ENCODE results near the gene HS3ST2. TPM values are rescaled to one million over a fixed set of nuclear protein-coding genes. Genes with fewer than 3 reads are reported as not detected.
A peak's percentile ranks its signal among the peaks of the same experiment; 100 is the strongest.

Gene HS3ST2
- total RNA-seq, 5 donors from 2014 or later (not counting 1 experiment from before 2014, with no cell fraction given): not detected

DNA sequence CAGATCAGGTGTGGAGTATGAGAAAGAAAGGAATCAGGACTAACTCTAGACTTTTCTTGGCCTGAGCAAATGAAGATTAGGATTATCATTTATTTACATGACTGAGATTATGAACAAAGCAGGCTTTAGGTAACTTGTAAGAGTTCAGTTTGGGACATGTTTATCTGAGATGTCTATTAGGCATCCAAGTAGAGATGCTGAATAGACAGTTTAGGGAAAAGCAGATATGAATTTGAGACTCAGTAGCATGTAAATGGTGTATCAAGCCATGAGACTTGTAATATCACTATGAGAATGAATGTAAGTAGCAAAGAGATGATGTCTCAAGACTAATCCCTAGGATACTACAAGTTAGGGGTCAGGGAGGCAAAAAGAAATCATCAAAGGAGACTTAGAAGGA lies 8.6 kb upstream of the HS3ST2 start:
- Mint-ChIP-seq H3K4me1 (no peaks in the 10 kb centered on the region), H3K27ac (no peak overlapping the region), H3K9me3 (peaks cover 0 to 3% (median 0%) of the 10 kb centered on the region in 3 donors), H3K36me3 (no peaks in the 10 kb centered on the region), H3K4me3 (no peak overlapping the region), H3K27me3 (peaks cover 15 to 17% of the 10 kb centered on the region in 2 donors)
- Histone ChIP-seq H3K27me3 (replicated peaks in 1 of 2; ENCODE audit: control insufficient read depth in 2 of 2, extremely low read depth in 1 of 2, insufficient read depth in 2 of 2, low read length in 1 of 2) (no peaks in the 10 kb centered on the region), H3K36me3 (ENCODE audit: control insufficient read depth in 2 of 2, extremely low read depth in 1 of 2, insufficient read depth in 1 of 2, low read length in 1 of 2) (no peaks in the 10 kb centered on the region), H3K4me3 (ENCODE audit: control insufficient read depth in 1 of 2, extremely low read depth in 1 of 2, low read length in 1 of 2) (no peak overlapping the region), H3K27ac (ENCODE audit: low read length) (no peak overlapping the region), H3K9me3 (no peaks in the 10 kb centered on the region), H3K4me1 (ENCODE audit: control insufficient read depth in 1 of 2, extremely low read depth in 1 of 2, insufficient read depth in 2 of 2, low read length in 2 of 2) (no peaks in the 10 kb centered on the region)
- ChIA-PET POLR2A (no interaction called here), CTCF (no interaction called here)
- no peak for ATAC-seq (replicated peaks in 1 of 4)
- no peak for DNase-seq

DNA sequence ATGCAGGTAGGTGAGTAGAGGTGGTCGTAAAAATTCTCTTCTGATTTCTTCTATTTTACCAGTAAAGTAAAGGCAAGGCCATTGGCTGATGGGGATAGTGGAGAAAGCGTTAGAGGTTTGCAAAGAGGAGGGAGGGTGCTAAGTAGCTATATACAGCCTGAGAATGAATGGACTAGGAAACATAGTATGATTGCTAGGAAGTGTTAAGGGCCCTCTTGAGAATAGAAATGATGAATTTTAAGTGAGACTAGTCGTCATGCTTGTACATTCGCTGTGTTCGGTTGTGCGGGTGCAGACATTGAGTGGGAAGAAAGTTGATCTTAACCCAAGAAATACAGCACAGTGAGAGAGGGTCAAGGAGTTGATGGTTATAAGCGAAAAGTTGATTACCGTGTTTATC lies 7.2 kb upstream of the HS3ST2 start:
- Mint-ChIP-seq H3K4me3 (no peak overlapping the region), H3K27ac (no peak overlapping the region), H3K27me3 (peaks cover 15 to 21% of the 10 kb centered on the region in 2 donors), H3K9me3 (peaks cover 0 to 3% (median 0%) of the 10 kb centered on the region in 3 donors), H3K4me1 (no peaks in the 10 kb centered on the region), H3K36me3 (no peaks in the 10 kb centered on the region)
- Histone ChIP-seq H3K4me3 (ENCODE audit: control insufficient read depth in 1 of 2, extremely low read depth in 1 of 2, low read length in 1 of 2) (no peak overlapping the region), H3K27me3 (replicated peaks in 1 of 2; ENCODE audit: control insufficient read depth in 2 of 2, extremely low read depth in 1 of 2, insufficient read depth in 2 of 2, low read length in 1 of 2) (no peaks in the 10 kb centered on the region), H3K36me3 (ENCODE audit: control insufficient read depth in 2 of 2, extremely low read depth in 1 of 2, insufficient read depth in 1 of 2, low read length in 1 of 2) (no peaks in the 10 kb centered on the region), H3K9me3 (no peaks in the 10 kb centered on the region), H3K27ac (ENCODE audit: low read length) (no peak overlapping the region), H3K4me1 (ENCODE audit: control insufficient read depth in 1 of 2, extremely low read depth in 1 of 2, insufficient read depth in 2 of 2, low read length in 2 of 2) (no peaks in the 10 kb centered on the region)
- CTCF ChIA-PET: no interaction called here
- ATAC-seq (replicated peaks in 1 of 4) (no peak), DNase-seq (no peak)
- POLR2A ChIA-PET: no interaction called here
- WGBS (ENCODE audit: insufficient coverage): 75% methylated on average over 7 of the region's 8 CpGs

DNA sequence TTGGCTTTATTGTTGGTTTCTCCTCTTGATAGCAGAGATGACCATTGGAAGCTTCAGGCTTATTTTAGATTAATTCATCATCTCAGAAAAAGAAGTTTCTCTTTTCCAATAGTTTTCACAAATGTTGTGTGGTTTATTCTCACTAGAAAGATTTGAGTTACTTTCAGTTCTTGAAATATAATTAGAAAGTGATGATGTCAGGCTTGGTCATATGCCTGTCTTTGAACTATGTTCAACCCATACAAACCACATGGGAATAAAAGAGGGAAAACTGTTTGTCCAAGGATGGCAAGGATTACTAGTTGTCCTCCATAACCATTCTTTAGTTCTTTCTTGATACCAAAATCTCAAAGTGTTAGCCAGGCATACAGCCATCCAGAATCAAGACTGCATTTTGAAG lies 3.7 kb upstream of the HS3ST2 start:
- H3K27ac Mint-ChIP-seq: no peak overlapping the region
- Histone ChIP-seq H3K36me3 (ENCODE audit: control insufficient read depth in 2 of 2, extremely low read depth in 1 of 2, insufficient read depth in 1 of 2, low read length in 1 of 2) (no peaks in the 10 kb centered on the region), H3K27ac (ENCODE audit: low read length) (no peak overlapping the region), H3K9me3 (no peaks in the 10 kb centered on the region), H3K27me3 (replicated peaks in 1 of 2; ENCODE audit: control insufficient read depth in 2 of 2, extremely low read depth in 1 of 2, insufficient read depth in 2 of 2, low read length in 1 of 2) (peaks cover 7 to 17% of the 10 kb centered on the region in 2 experiments), H3K4me3 (ENCODE audit: control insufficient read depth in 1 of 2, extremely low read depth in 1 of 2, low read length in 1 of 2) (no peak overlapping the region), H3K4me1 (ENCODE audit: control insufficient read depth in 1 of 2, extremely low read depth in 1 of 2, insufficient read depth in 2 of 2, low read length in 2 of 2) (peaks cover 0 to 4% of the 10 kb centered on the region in 2 experiments)
- ChIA-PET POLR2A (no interaction called here), CTCF (no interaction called here)
- ATAC-seq (replicated peaks in 1 of 4): no peak
- H3K4me1 Mint-ChIP-seq: peaks cover 0 to 4% (median 2%) of the 10 kb centered on the region in 3 donors
- no peaks in the 10 kb centered on the region for H3K9me3 Mint-ChIP-seq
- DNase-seq: no peak
- no peaks in the 10 kb centered on the region for H3K36me3 Mint-ChIP-seq
- peaks cover 25 to 35% of the 10 kb centered on the region in 2 donors for H3K27me3 Mint-ChIP-seq
- H3K4me3 Mint-ChIP-seq: no peak overlapping the region

- Histone ChIP-seq H3K36me3 (ENCODE audit: control insufficient read depth in 2 of 2, extremely low read depth in 1 of 2, insufficient read depth in 1 of 2, low read length in 1 of 2) (no peaks in the 10 kb centered on the region), H3K27ac (ENCODE audit: low read length) (no peak overlapping the region), H3K4me3 (ENCODE audit: control insufficient read depth in 1 of 2, extremely low read depth in 1 of 2, low read length in 1 of 2) (no peak overlapping the region), H3K27me3 (replicated peaks in 1 of 2; ENCODE audit: control insufficient read depth in 2 of 2, extremely low read depth in 1 of 2, insufficient read depth in 2 of 2, low read length in 1 of 2) (peaks cover 15 to 35% of the 10 kb centered on the region in 2 experiments), H3K9me3 (no peaks in the 10 kb centered on the region), H3K4me1 (ENCODE audit: control insufficient read depth in 1 of 2, extremely low read depth in 1 of 2, insufficient read depth in 2 of 2, low read length in 2 of 2) (peaks cover 0 to 4% of the 10 kb centered on the region in 2 experiments)
- WGBS (ENCODE audit: insufficient coverage): 6% methylated on average over 37 of the region's 59 CpGs
- ChIA-PET CTCF (interaction anchor here in 1 of 2 donors (0.5 kb wide), 1 partner anchor 1893 kb away, joined by 3 read pairs; no protein-coding TSS in a partner anchor), POLR2A (no interaction called here)
- peak in 1 of 35 experiments; percentile 3 for DNase-seq
- Mint-ChIP-seq H3K27ac (no peak overlapping the region), H3K27me3 (peaks cover 41 to 51% of the 10 kb centered on the region in 2 donors), H3K9me3 (no peaks in the 10 kb centered on the region), H3K4me3 (peak overlapping the region in 1 of 3 donors; percentile 27), H3K4me1 (peaks cover 0 to 4% (median 2%) of the 10 kb centered on the region in 3 donors), H3K36me3 (no peaks in the 10 kb centered on the region)
- ATAC-seq (replicated peaks in 1 of 4): no peak
Observed at GRCh38 chr16:22813223-22813947, 577 bp upstream of the HS3ST2 start.

DNA sequence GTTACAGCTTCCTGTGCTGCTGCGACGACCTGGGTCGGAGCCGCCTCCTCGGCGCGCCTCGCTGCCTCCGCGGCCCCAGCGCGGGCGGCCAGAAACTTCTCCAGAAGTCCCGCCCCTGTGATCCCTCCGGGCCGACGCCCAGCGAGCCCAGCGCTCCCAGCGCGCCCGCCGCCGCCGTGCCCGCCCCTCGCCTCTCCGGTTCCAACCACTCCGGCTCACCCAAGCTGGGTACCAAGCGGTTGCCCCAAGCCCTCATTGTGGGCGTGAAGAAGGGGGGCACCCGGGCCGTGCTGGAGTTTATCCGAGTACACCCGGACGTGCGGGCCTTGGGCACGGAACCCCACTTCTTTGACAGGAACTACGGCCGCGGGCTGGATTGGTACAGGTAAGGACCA lies 746 bp downstream of the HS3ST2 start:
- ChIA-PET CTCF (no interaction called here), POLR2A (no interaction called here)
- peaks cover 41 to 46% of the 10 kb centered on the region in 2 donors for H3K27me3 Mint-ChIP-seq
- peaks cover 0 to 4% (median 2%) of the 10 kb centered on the region in 3 donors for H3K4me1 Mint-ChIP-seq
- no peak overlapping the region for H3K27ac ChIP-seq (ENCODE audit: low read length)
- H3K36me3 Mint-ChIP-seq: no peaks in the 10 kb centered on the region
- no peak overlapping the region for H3K4me3 ChIP-seq (ENCODE audit: control insufficient read depth in 1 of 2, extremely low read depth in 1 of 2, low read length in 1 of 2)
- peaks cover 0 to 7% (median 0%) of the 10 kb centered on the region in 3 donors for H3K9me3 Mint-ChIP-seq
- H3K4me1 ChIP-seq (ENCODE audit: control insufficient read depth in 1 of 2, extremely low read depth in 1 of 2, insufficient read depth in 2 of 2, low read length in 2 of 2): peaks cover 0 to 4% of the 10 kb centered on the region in 2 experiments
- no peaks in the 10 kb centered on the region for H3K9me3 ChIP-seq
- no peaks in the 10 kb centered on the region for H3K36me3 ChIP-seq (ENCODE audit: control insufficient read depth in 2 of 2, extremely low read depth in 1 of 2, insufficient read depth in 1 of 2, low read length in 1 of 2)
- ATAC-seq (replicated peaks in 1 of 4) (no peak), DNase-seq (no peak)
- no peak overlapping the region for H3K27ac Mint-ChIP-seq
- no peak overlapping the region for H3K4me3 Mint-ChIP-seq
- H3K27me3 ChIP-seq (replicated peaks in 1 of 2; ENCODE audit: control insufficient read depth in 2 of 2, extremely low read depth in 1 of 2, insufficient read depth in 2 of 2, low read length in 1 of 2): peaks cover 15 to 35% of the 10 kb centered on the region in 2 experiments
- WGBS (ENCODE audit: insufficient coverage): 9% methylated on average over 41 of the region's 41 CpGs

GRCh38 chr16:22815863-22816262 lies 1.9 kb downstream of the HS3ST2 start:
- CTCF ChIA-PET: no interaction called here
- Mint-ChIP-seq H3K36me3 (no peaks in the 10 kb centered on the region), H3K27ac (no peak overlapping the region), H3K9me3 (peaks cover 0 to 7% (median 5%) of the 10 kb centered on the region in 3 donors), H3K4me1 (peaks cover 0 to 4% (median 2%) of the 10 kb centered on the region in 3 donors), H3K27me3 (peaks cover 41 to 42% of the 10 kb centered on the region in 2 donors), H3K4me3 (no peak overlapping the region)
- H3K9me3 ChIP-seq: no peaks in the 10 kb centered on the region
- WGBS (ENCODE audit: insufficient coverage): 43% methylated on average over 2 of the region's 5 CpGs
- DNase-seq (no peak), ATAC-seq (replicated peaks in 1 of 4) (no peak)
- no peak overlapping the region for H3K4me3 ChIP-seq (ENCODE audit: control insufficient read depth in 1 of 2, extremely low read depth in 1 of 2, low read length in 1 of 2)
- H3K4me1 ChIP-seq (ENCODE audit: control insufficient read depth in 1 of 2, extremely low read depth in 1 of 2, insufficient read depth in 2 of 2, low read length in 2 of 2): peaks cover 0 to 4% of the 10 kb centered on the region in 2 experiments
- POLR2A ChIA-PET: no interaction called here
- H3K36me3 ChIP-seq (ENCODE audit: control insufficient read depth in 2 of 2, extremely low read depth in 1 of 2, insufficient read depth in 1 of 2, low read length in 1 of 2): no peaks in the 10 kb centered on the region
- no peak overlapping the region for H3K27ac ChIP-seq (ENCODE audit: low read length)
- H3K27me3 ChIP-seq (replicated peaks in 1 of 2; ENCODE audit: control insufficient read depth in 2 of 2, extremely low read depth in 1 of 2, insufficient read depth in 2 of 2, low read length in 1 of 2): peaks cover 15 to 35% of the 10 kb centered on the region in 2 experiments

All from T-cell (primary cell).